ENCODE data around the gene YKT6.

The YKT6 gene

GRCh38 chr7:44228571-44229350, 28.0 kb downstream of the YKT6 start:
- TF ChIP-seq OSR1 (CRISPR knock-in tag; IDR thresholded peaks at IDR 0.05) (no peak), ZNF70 (CRISPR knock-in tag; IDR thresholded peaks at IDR 0.05) (no peak), SNAI2 (CRISPR knock-in tag; IDR thresholded peaks at IDR 0.05) (no peak), TCF4 (CRISPR knock-in tag; IDR thresholded peaks at IDR 0.05; ENCODE audit: borderline replicate concordance) (no peak), CSRNP3 (CRISPR knock-in tag; IDR thresholded peaks at IDR 0.05) (no peak), ZFP30 (CRISPR knock-in tag; IDR thresholded peaks at IDR 0.05) (no peak), ARNTL (CRISPR knock-in tag; IDR thresholded peaks at IDR 0.05; ENCODE audit: borderline replicate concordance, low read depth) (no peak), CSDC2 (CRISPR knock-in tag; IDR thresholded peaks at IDR 0.05) (no peak), CREB5 (CRISPR knock-in tag; IDR thresholded peaks at IDR 0.05; ENCODE audit: low read depth) (no peak), RARB (CRISPR knock-in tag; IDR thresholded peaks at IDR 0.05) (no peak), BACH2 (CRISPR knock-in tag; IDR thresholded peaks at IDR 0.05; ENCODE audit: borderline replicate concordance) (no peak)
- ATAC-seq, result no peak

GRCh38 chr7:44229546-44230105, 28.8 kb downstream of the YKT6 start:
- no peak for ATAC-seq
- TF ChIP-seq ARNTL (CRISPR knock-in tag; IDR thresholded peaks at IDR 0.05; ENCODE audit: borderline replicate concordance, low read depth), result no peak
- TF ChIP-seq RARB (CRISPR knock-in tag; IDR thresholded peaks at IDR 0.05), result no peak
- TF ChIP-seq ZFP30 (CRISPR knock-in tag; IDR thresholded peaks at IDR 0.05), result no peak
- TF ChIP-seq BACH2 (CRISPR knock-in tag; IDR thresholded peaks at IDR 0.05; ENCODE audit: borderline replicate concordance), result no peak
- TF ChIP-seq TSHZ2 (CRISPR knock-in tag; IDR thresholded peaks at IDR 0.05), result no peak
- no peak for TF ChIP-seq ISL1 (CRISPR knock-in tag; IDR thresholded peaks at IDR 0.05)
- TF ChIP-seq SNAI2 (CRISPR knock-in tag; IDR thresholded peaks at IDR 0.05), result no peak
- no peak for TF ChIP-seq GLIS3 (CRISPR knock-in tag; IDR thresholded peaks at IDR 0.05)
- TF ChIP-seq CREB5 (CRISPR knock-in tag; IDR thresholded peaks at IDR 0.05; ENCODE audit: low read depth), result no peak

- ATAC-seq, result no peak
- TF ChIP-seq ARNTL (CRISPR knock-in tag; IDR thresholded peaks at IDR 0.05; ENCODE audit: borderline replicate concordance, low read depth) (no peak), PATZ1 (CRISPR knock-in tag; IDR thresholded peaks at IDR 0.05; ENCODE audit: borderline replicate concordance) (no peak), POU6F1 (CRISPR knock-in tag; IDR thresholded peaks at IDR 0.05; ENCODE audit: borderline replicate concordance, low read depth) (no peak), TCF4 (CRISPR knock-in tag; IDR thresholded peaks at IDR 0.05; ENCODE audit: borderline replicate concordance) (no peak), ZNF8 (CRISPR knock-in tag; IDR thresholded peaks at IDR 0.05) (no peak), PPARA (CRISPR knock-in tag; IDR thresholded peaks at IDR 0.05; ENCODE audit: borderline replicate concordance) (no peak), OSR1 (CRISPR knock-in tag; IDR thresholded peaks at IDR 0.05) (no peak), ZNF565 (CRISPR knock-in tag; conservative IDR thresholded peaks at IDR 0.05; ENCODE audit: low read depth) (no peak), TOX (CRISPR knock-in tag; IDR thresholded peaks at IDR 0.05; ENCODE audit: borderline replicate concordance) (no peak), ZC3H10 (CRISPR knock-in tag; IDR thresholded peaks at IDR 0.05) (no peak), CSRNP3 (CRISPR knock-in tag; IDR thresholded peaks at IDR 0.05) (no peak)
Observed at GRCh38 chr7:44230286-44230685, 29.5 kb downstream of the YKT6 start.

Measured in SK-N-SH treated with all-trans-retinoic acid at 6 μM for 48 hours (cell line).